Measurements from ENCODE around the gene ADARB1. TPM values are rescaled to one million over a fixed set of nuclear protein-coding genes. Genes with fewer than 3 reads are reported as not detected.

Gene ADARB1
- polyA plus RNA-seq, 1 donor (not counting 4 experiments of a cell fraction or from before 2014, with no cell fraction given): 13.0 TPM

DNA sequence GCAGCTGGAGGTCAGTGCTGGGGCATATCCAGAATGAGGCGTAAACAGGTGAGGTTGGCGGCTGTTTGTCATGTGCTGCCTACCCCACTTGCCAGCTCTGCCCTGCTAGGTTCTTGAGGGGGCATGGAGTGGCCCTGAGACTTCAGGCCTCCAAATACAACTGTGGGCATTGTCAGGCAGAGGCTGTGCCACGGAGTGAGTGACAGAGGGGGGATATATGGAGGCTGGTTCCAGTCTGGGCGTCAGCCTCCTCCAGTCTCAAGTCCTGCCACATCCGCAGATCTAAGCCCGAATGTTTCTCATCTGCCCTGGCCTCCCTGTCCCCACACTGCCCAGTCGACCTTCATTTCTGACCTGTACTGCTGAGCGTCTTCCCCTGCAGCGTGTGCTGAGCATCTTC, 128.0 kb downstream of the ADARB1 start:
- TF ChIP-seq, protein P1, sequence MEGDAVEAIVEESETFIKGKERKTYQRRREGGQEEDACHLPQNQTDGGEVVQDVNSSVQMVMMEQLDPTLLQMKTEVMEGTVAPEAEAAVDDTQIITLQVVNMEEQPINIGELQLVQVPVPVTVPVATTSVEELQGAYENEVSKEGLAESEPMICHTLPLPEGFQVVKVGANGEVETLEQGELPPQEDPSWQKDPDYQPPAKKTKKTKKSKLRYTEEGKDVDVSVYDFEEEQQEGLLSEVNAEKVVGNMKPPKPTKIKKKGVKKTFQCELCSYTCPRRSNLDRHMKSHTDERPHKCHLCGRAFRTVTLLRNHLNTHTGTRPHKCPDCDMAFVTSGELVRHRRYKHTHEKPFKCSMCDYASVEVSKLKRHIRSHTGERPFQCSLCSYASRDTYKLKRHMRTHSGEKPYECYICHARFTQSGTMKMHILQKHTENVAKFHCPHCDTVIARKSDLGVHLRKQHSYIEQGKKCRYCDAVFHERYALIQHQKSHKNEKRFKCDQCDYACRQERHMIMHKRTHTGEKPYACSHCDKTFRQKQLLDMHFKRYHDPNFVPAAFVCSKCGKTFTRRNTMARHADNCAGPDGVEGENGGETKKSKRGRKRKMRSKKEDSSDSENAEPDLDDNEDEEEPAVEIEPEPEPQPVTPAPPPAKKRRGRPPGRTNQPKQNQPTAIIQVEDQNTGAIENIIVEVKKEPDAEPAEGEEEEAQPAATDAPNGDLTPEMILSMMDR (optimal IDR thresholded peaks at IDR 0.05 in 1 of 3, IDR thresholded peaks at IDR 0.05 in 1 of 3, conservative IDR thresholded peaks at IDR 0.05 in 1 of 3; ENCODE audit: extremely low read depth in 1 of 3, insufficient read depth in 2 of 3, low read length in 3 of 3): no peak
- no peak for TF ChIP-seq EZH2 (IDR thresholded peaks at IDR 0.05; ENCODE audit: low read length)
- FAIRE-seq: no peak
- DNase-seq (ENCODE audit: low read depth, low spot score): no peak
- H3K27me3 ChIP-seq (ENCODE audit: control insufficient read depth, extremely low read depth, insufficient read depth, low read length): no peaks in the 10 kb centered on the region
- peaks cover 7 to 22% of the 10 kb centered on the region in 2 experiments for H3K36me3 ChIP-seq (ENCODE audit: control insufficient read depth in 2 of 2, extremely low read depth in 1 of 2, insufficient read depth in 2 of 2, low read length in 2 of 2)
- H3K27ac ChIP-seq (ENCODE audit: control insufficient read depth, insufficient read depth, low read length): no peak overlapping the region
- dilution Hi-C loops (cut with MboI; ENCODE audit: extremely low pct_ligation_motif_present, low sequenced_read_pairs): no loop called here
- no peaks in the 10 kb centered on the region for H3K9me1 ChIP-seq (ENCODE audit: control insufficient read depth, extremely low read depth, insufficient read depth, low read length)
- no peaks in the 10 kb centered on the region for H4K20me1 ChIP-seq (ENCODE audit: control insufficient read depth, extremely low read depth, insufficient read depth, low read length)
- H3K4me1 ChIP-seq (ENCODE audit: control insufficient read depth, extremely low read depth, insufficient read depth, low read length): no peaks in the 10 kb centered on the region
- H3K4me2 ChIP-seq (ENCODE audit: control insufficient read depth, extremely low read depth, insufficient read depth, low read depth, low read length): no peak overlapping the region
- no peaks in the 10 kb centered on the region for H3K79me2 ChIP-seq (ENCODE audit: control insufficient read depth, insufficient read depth, low read length)
- H3K9ac ChIP-seq (ENCODE audit: control insufficient read depth, extremely low read depth, insufficient read depth, low read length): no peak overlapping the region
- no peak overlapping the region for H2AFZ ChIP-seq (ENCODE audit: control insufficient read depth, low read length)
- no peaks in the 10 kb centered on the region for H3K9me3 ChIP-seq (ENCODE audit: control insufficient read depth, low read depth, low read length)
- no peak overlapping the region for H3K4me3 ChIP-seq (ENCODE audit: control insufficient read depth in 2 of 3, extremely low read depth in 1 of 3, insufficient read depth in 2 of 3, low read depth in 1 of 3, low read length in 3 of 3)

DNA sequence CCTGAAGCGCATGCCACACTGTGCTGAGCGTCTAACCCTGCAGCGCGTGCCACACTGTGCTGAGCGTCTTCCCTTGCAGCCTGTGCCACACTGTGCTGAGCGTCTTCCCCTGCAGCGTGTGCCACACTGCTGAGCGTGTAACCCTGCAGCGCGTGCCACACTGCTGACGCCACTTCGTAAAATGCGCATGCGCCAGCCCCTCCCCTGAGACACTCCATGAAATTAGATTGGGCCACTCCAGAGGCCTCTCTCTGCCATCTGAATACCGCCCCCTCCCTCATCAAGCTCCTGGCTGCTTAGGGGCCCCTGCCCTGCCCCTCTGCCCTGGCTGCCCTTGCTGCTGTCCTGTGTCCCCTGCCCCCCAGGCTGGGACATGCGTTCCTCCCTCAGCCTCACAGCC, 128.5 kb downstream of the ADARB1 start:
- Histone ChIP-seq H3K9me3 (ENCODE audit: control insufficient read depth, low read depth, low read length) (no peaks in the 10 kb centered on the region), H3K9me1 (ENCODE audit: control insufficient read depth, extremely low read depth, insufficient read depth, low read length) (no peaks in the 10 kb centered on the region), H3K27me3 (ENCODE audit: control insufficient read depth, extremely low read depth, insufficient read depth, low read length) (no peaks in the 10 kb centered on the region), H3K4me3 (ENCODE audit: control insufficient read depth in 2 of 3, extremely low read depth in 1 of 3, insufficient read depth in 2 of 3, low read depth in 1 of 3, low read length in 3 of 3) (no peak overlapping the region), H3K36me3 (ENCODE audit: control insufficient read depth in 2 of 2, extremely low read depth in 1 of 2, insufficient read depth in 2 of 2, low read length in 2 of 2) (peaks cover 10 to 21% of the 10 kb centered on the region in 2 experiments), H3K79me2 (ENCODE audit: control insufficient read depth, insufficient read depth, low read length) (no peaks in the 10 kb centered on the region), H4K20me1 (ENCODE audit: control insufficient read depth, extremely low read depth, insufficient read depth, low read length) (no peaks in the 10 kb centered on the region), H3K27ac (ENCODE audit: control insufficient read depth, insufficient read depth, low read length) (no peak overlapping the region), H3K9ac (ENCODE audit: control insufficient read depth, extremely low read depth, insufficient read depth, low read length) (no peak overlapping the region), H3K4me1 (ENCODE audit: control insufficient read depth, extremely low read depth, insufficient read depth, low read length) (no peaks in the 10 kb centered on the region), H2AFZ (ENCODE audit: control insufficient read depth, low read length) (no peak overlapping the region), H3K4me2 (ENCODE audit: control insufficient read depth, extremely low read depth, insufficient read depth, low read depth, low read length) (no peak overlapping the region)
- dilution Hi-C loops (cut with MboI; ENCODE audit: extremely low pct_ligation_motif_present, low sequenced_read_pairs): no loop called here
- FAIRE-seq (no peak), DNase-seq (ENCODE audit: low read depth, low spot score) (no peak)
- TF ChIP-seq, protein P1 (optimal IDR thresholded peaks at IDR 0.05 in 1 of 3, IDR thresholded peaks at IDR 0.05 in 1 of 3, conservative IDR thresholded peaks at IDR 0.05 in 1 of 3; ENCODE audit: extremely low read depth in 1 of 3, insufficient read depth in 2 of 3, low read length in 3 of 3): no peak
- TF ChIP-seq EZH2 (IDR thresholded peaks at IDR 0.05; ENCODE audit: low read length): no peak
